Liver (tissue), 9 donors: ENCODE results near the gene TRIM73. TPM values are rescaled to one million over a fixed set of nuclear protein-coding genes. Genes with fewer than 3 reads are reported as not detected.
"Not testable (repeated sequence)": the region's sequence is repeated elsewhere in the genome, so short reads cannot be mapped to it uniquely, and the experiment has no call there.

Experiments used
- DNase-seq: peaks from one replicate; pipeline ENCODE4 v3.0.0-alpha.2; 2017; ENCODE audit warnings: low spot score
- H3K27ac ChIP-seq, 2 donors: one replicate each; pipeline ENCODE4 v1.7.0; 2013; ENCODE audit warnings: inconsistent platforms in 2 of 2, low read length in 2 of 2, control low read depth in 1 of 2, low read depth in 1 of 2, mild to moderate bottlenecking in 1 of 2
- H3K27me3 ChIP-seq, 4 donors: one replicate each; pipeline versions ENCODE4 v1.6.1 to v1.7.0; 2013; ENCODE audit warnings: low read length in 3 of 4, inconsistent platforms in 1 of 4, mild to moderate bottlenecking in 1 of 4, moderate library complexity in 1 of 4; ENCODE audit not compliant: control insufficient read depth in 4 of 4, insufficient read depth in 4 of 4
- H3K36me3 ChIP-seq, 4 donors: one replicate each; pipeline versions ENCODE4 v1.6.1 to v1.7.0; 2013; ENCODE audit warnings: low read length in 3 of 4, mild to moderate bottlenecking in 3 of 4, low read depth in 1 of 4, moderate library complexity in 1 of 4; ENCODE audit not compliant: control insufficient read depth in 4 of 4, insufficient read depth in 3 of 4
- H3K4me1 ChIP-seq, 4 donors: one replicate each; pipeline versions ENCODE4 v1.6.1 to v1.7.0; 2013; ENCODE audit warnings: low read length in 3 of 4, mild to moderate bottlenecking in 3 of 4, moderate library complexity in 1 of 4; ENCODE audit not compliant: control insufficient read depth in 4 of 4, insufficient read depth in 4 of 4
- H3K4me3 ChIP-seq, 3 donors: one replicate each; pipeline versions ENCODE4 v1.6.1 to v1.7.0; 2013; ENCODE audit warnings: low read length in 3 of 3, control low read depth in 1 of 3, low read depth in 1 of 3, mild to moderate bottlenecking in 1 of 3
- H3K9ac ChIP-seq, 2 donors: one replicate each; pipeline ENCODE4 v1.7.0; 2013; ENCODE audit warnings: low read length in 2 of 2, mild to moderate bottlenecking in 2 of 2, moderate library complexity in 2 of 2, control low read depth in 1 of 2, low read depth in 1 of 2
- H3K9me3 ChIP-seq, 4 donors: one replicate each; pipeline versions ENCODE4 v1.6.1 to v1.7.0; 2013; ENCODE audit warnings: low read length in 3 of 4; ENCODE audit not compliant: control insufficient read depth in 4 of 4
- WGBS: extraction: QIAGEN DNeasy Blood & Tissue Kit; methylation state at CpG from one replicate; pipeline ENCODE4 v1.1.7; 2013; 5-methylcytosine and 5-hydroxymethylcytosine counted together
- polyA plus RNA-seq, 2 donors: library from polyadenylated mRNA; stranded (reverse) in 1 of 2; unstranded in 1 of 2; fragments of 200-250 nt in 1 of 2; fragments of >200 nt in 1 of 2; fragmentation: Nextera tagmentation in 1 of 2; extraction: Ambion mirVana in 1 of 2; gene quantifications; one replicate each; pipeline versions ENCODE4 v1.2.1 to v1.2.3, GENCODE V29; 2013 to 2015
- total RNA-seq, 2 donors: library from RNA; depleted of rRNA; stranded (reverse); fragments of >200 nt; gene quantifications; one replicate each; pipeline ENCODE4 v1.2.3, GENCODE V29; 2014
- donor health status: healthy.
- donor health status: healthy.
- donor health status: healthy.
- donor health status: healthy.
- donor health status: healthy.

The TRIM73 gene
- total and polyA plus RNA-seq, 4 donors: 0.64 to 1.7 (median 0.81) TPM

DNA sequence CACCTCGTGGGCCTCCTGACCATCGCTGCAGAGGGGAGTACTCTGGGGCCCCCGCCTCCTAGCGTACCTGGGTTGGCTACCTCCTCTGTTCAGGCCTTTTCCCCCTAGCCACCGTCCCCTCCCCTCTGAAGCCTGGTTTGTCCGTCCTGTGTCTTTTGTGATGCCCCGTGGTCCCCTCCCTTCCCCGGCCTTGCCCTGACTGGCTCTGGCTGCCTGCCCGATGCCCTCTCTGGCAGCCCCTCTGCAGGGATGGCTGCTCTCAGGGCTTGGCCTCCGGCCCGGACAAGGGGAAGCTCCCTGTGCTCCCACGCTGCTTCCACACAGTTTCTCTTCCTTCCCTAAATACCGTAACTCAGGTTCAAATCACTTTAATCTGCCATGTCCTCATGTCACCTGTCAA lies 24.3 kb downstream of the TRIM73 start:
- not testable (repeated sequence) for H3K4me3 ChIP-seq, H3K9me3 ChIP-seq, H3K4me1 ChIP-seq, DNase-seq, H3K9ac ChIP-seq, H3K27me3 ChIP-seq, H3K27ac ChIP-seq
- 52% methylated on average over 11 of the region's 13 CpGs for WGBS
- H3K36me3 ChIP-seq: peaks cover 5 to 16% (median 9%) of the 10 kb centered on the region in 4 donors

DNA sequence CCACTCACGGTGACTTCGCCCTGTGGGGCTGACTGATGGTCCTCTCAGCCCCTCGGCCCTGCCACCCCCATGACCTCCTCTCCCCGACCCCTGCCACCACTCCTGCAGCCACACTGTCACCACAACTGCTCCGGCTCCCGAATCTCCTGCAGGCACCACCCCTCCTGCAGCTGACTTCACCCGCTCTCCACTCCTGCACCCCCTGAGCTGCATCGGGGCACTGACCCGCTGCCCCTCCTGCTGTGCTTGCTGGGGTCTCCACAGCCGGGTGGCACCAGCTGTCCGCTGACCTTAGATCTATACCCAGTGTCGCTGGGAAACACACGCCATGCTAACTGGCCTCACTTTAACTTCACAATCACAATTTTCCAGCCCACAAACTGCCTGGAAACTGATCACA lies 24.7 kb downstream of the TRIM73 start:
- not testable (repeated sequence) for DNase-seq, H3K9me3 ChIP-seq, H3K4me3 ChIP-seq, H3K27ac ChIP-seq, H3K9ac ChIP-seq, H3K27me3 ChIP-seq, H3K4me1 ChIP-seq
- H3K36me3 ChIP-seq: peaks cover 5 to 16% (median 9%) of the 10 kb centered on the region in 4 donors
- 96% methylated on average over 10 of the region's 13 CpGs for WGBS

- WGBS: 97% methylated on average over 32 of the region's 50 CpGs
- DNase-seq, H3K4me1 ChIP-seq, H3K27ac ChIP-seq, H3K9ac ChIP-seq, H3K9me3 ChIP-seq, H3K4me3 ChIP-seq, H3K27me3 ChIP-seq: not testable (repeated sequence)
- peaks cover 3 to 16% (median 7%) of the 10 kb centered on the region in 4 donors for H3K36me3 ChIP-seq
Observed at GRCh38 chr7:75421798-75422710, 26.6 kb downstream of the TRIM73 start.

DNA sequence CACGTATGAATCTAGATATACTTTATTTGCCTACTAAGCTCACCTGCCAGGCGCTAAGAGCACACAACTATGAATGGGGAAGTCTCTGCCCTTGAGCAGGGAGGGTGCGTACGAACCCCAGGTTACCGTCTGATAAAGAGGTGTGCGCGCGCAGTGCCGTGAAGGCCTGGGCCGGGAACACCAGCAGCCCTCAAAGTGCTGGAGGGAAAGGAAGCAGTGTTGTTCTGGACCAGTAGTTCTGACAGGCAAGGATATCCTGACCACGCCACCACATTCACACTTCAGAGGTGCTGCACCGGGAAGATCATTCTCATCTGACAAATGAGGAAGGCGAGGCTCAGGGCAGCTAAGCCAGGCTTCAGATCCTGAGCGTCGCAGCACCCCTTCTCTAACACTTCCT lies 28.1 kb downstream of the TRIM73 start:
- DNase-seq, H3K4me1 ChIP-seq, H3K9me3 ChIP-seq, H3K27ac ChIP-seq, H3K9ac ChIP-seq, H3K27me3 ChIP-seq, H3K4me3 ChIP-seq: not testable (repeated sequence)
- peaks cover 3 to 16% (median 7%) of the 10 kb centered on the region in 4 donors for H3K36me3 ChIP-seq
- 96% methylated on average over 11 of the region's 15 CpGs for WGBS

DNA sequence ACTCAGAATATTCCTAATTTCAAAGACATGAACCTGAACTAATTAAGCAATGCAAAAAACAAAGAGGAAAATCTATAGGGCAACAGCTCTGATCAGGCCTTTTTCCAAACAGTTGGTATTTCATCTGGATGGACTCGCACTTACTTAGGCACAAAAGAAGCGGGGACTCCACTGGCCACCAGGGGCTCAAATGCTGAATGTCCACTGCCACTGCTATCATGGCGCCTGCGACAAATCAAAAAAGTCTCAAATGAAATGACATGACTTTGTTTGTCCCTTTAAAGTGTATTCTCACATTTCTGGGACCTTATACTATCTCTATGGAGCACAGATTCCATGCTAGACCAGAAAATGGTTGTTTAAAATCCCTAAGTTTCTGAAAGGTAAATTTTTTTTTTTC lies 43.6 kb downstream of the TRIM73 start:
- WGBS: 96% methylated on average over 4 of the region's 4 CpGs
- H3K4me1 ChIP-seq, H3K4me3 ChIP-seq, H3K9ac ChIP-seq, H3K27ac ChIP-seq, H3K27me3 ChIP-seq, H3K9me3 ChIP-seq, DNase-seq: not testable (repeated sequence)
- H3K36me3 ChIP-seq: peaks cover 12 to 45% (median 36%) of the 10 kb centered on the region in 4 donors

DNA sequence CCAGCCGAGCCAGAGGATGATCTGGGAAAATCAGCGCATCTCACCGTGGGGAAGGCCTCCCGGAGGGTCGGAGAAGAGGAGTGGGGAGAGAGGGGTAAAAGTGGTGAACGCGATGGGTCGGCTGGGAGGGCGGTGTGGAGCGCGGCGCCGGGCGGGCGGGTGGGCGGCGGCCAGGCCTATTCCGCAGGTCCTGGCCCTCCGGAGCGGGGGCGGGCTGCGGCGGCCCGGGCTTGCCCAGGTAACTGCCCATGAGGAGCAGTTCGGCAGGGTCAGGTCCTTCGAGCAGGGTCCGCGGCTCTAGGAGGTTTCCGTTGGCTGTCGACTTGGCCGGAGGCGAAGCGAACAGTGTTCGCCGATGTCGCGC lies 46.7 kb downstream of the TRIM73 start:
- not testable (repeated sequence) for H3K9me3 ChIP-seq, DNase-seq, H3K27me3 ChIP-seq, H3K4me1 ChIP-seq, H3K9ac ChIP-seq
- Histone ChIP-seq H3K27ac (peak overlapping the region in 1 of 2 donors; percentile 35), H3K36me3 (peaks cover 7 to 22% (median 16%) of the 10 kb centered on the region in 4 donors), H3K4me3 (peak overlapping the region in 2 of 3 donors; percentile 17 to 36)
- WGBS: 3% methylated on average over 14 of the region's 37 CpGs

GRCh38 chr7:75442465-75443111 lies 47.2 kb downstream of the TRIM73 start:
- Histone ChIP-seq H3K9ac (peak overlapping the region in 1 of 2 donors; percentile 53), H3K36me3 (peaks cover 7 to 19% (median 12%) of the 10 kb centered on the region in 4 donors), H3K27ac (peak overlapping the region; percentile 46 to 67), H3K4me3 (peak overlapping the region; percentile 51 to 74 (median 65))
- DNase-seq: peak; percentile 52
- not testable (repeated sequence) for H3K27me3 ChIP-seq, H3K9me3 ChIP-seq, H3K4me1 ChIP-seq
- under 1% methylated on average over 45 of the region's 76 CpGs for WGBS

- not testable (repeated sequence) for H3K27me3 ChIP-seq, H3K27ac ChIP-seq
Observed at GRCh38 chr7:75449946-75450345, 54.5 kb downstream of the TRIM73 start.

More at GRCh38 chr7:75449946-75450345, 54.5 kb downstream of the TRIM73 start:
- not testable (repeated sequence) for H3K4me3 ChIP-seq, DNase-seq, H3K36me3 ChIP-seq, H3K9me3 ChIP-seq, H3K9ac ChIP-seq, H3K4me1 ChIP-seq
- 96% methylated on average over 4 of the region's 5 CpGs for WGBS
